Activated CD4-positive, alpha-beta memory T cell treated with anti-CD3 and anti-CD28 coated beads, Interleukin-2, amount 10 ng/mL, durations not matched to agents 7 days and 5 days (primary cell): ENCODE data around the gene HEXB. TPM values are rescaled to one million over a fixed set of nuclear protein-coding genes. Genes with fewer than 3 reads are reported as not detected.
A peak's percentile ranks its signal among the peaks of the same experiment; 100 is the strongest.
"Not testable (repeated sequence)": the region's sequence is repeated elsewhere in the genome, so short reads cannot be mapped to it uniquely, and the experiment has no call there.

Source experiments
- CTCF ChIA-PET: fragments of 350-600 bp; sonication (Branson Sonifier 250); formaldehyde crosslinking; loops from one replicate; lab custom pipeline; 2021; ENCODE audit warnings: antibody characterized with exemption, inconsistent platforms; lab: Charles Lee
- POLR2A ChIA-PET: fragments of 350-600 bp; sonication (Branson Sonifier 250); formaldehyde crosslinking; loops from one replicate; lab custom pipeline; 2021; ENCODE audit warnings: antibody characterized with exemption; lab: Charles Lee
- DNase-seq: peaks from one replicate; pipeline ENCODE4 v3.0.0-alpha.2; 2020
- H3K27ac Mint-ChIP-seq: one replicate; pipeline ENCODE4 v1.8.0; 2021; ENCODE audit warnings: mild to moderate bottlenecking, mixed read lengths
- H3K27me3 Mint-ChIP-seq: one replicate; pipeline ENCODE4 v1.8.0; 2021; ENCODE audit warnings: mixed read lengths
- H3K36me3 Mint-ChIP-seq: one replicate; pipeline ENCODE4 v1.8.0; 2021; ENCODE audit warnings: low read depth, mixed read lengths
- H3K4me1 Mint-ChIP-seq: one replicate; pipeline ENCODE4 v1.8.0; 2021; ENCODE audit warnings: mixed read lengths
- H3K4me3 Mint-ChIP-seq: one replicate; pipeline ENCODE4 v1.8.0; 2021; ENCODE audit warnings: mild to moderate bottlenecking, mixed read lengths
- H3K9me3 Mint-ChIP-seq: one replicate; pipeline ENCODE4 v1.8.0; 2021; ENCODE audit warnings: mixed read lengths
- total RNA-seq, 2 experiments: library from RNA; stranded (reverse); gene quantifications; one replicate each; pipeline ENCODE4 v1.2.3, GENCODE V29; 2021

HEXB gene
- total RNA-seq, 2 experiments from 2014 or later: 86.7 to 87.6 TPM

DNA sequence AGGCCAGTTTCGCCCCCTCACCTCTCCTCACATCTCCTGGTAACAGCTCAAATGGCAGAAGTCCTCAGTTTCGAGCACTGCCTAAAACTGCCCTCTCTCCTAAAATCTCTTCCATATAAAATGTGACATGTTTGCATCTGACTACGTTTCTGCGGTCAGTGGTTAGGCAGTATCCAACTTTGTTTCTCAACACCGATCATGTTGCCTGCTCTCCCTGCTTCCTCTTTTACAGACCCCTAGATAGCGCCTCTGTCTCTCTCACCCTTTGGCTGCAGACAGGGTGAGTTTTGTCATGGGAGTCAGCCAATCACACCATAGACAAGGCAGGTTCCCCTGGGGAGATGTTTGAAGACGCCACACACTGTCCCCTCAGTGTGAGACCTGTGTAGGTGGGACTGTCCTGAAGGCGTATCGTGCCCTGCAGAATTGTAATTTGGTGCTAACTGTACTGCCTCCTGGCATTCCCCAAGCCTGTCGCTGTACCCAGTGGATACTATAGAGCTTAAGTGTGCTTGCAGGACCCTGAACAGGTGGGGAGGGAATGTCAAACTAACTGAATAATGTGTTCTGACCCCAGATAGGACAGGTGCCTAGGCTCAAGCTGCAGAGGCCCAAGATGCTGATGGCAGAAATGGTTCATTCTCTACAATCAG, 1.1 kb downstream of the HEXB start:
- Mint-ChIP-seq H3K4me3 (peak overlapping the region; percentile 79), H3K27ac (peak overlapping the region; percentile 40), H3K9me3 (no peaks in the 10 kb centered on the region), H3K4me1 (peaks cover 26% of the 10 kb centered on the region), H3K27me3 (peaks cover 8% of the 10 kb centered on the region), H3K36me3 (peaks cover 22% of the 10 kb centered on the region)
- DNase-seq: no peak
- ChIA-PET POLR2A (interaction anchor here (0.9 to 1.7 kb wide), 4 partner anchors 45 to 78 kb away, joined by 3 to 7 read pairs (median 4); no protein-coding TSS in a partner anchor), CTCF (interaction anchor here (0.6 to 1.1 kb wide), 2 partner anchors 46 to 784 kb away, joined by 3 read pairs; partner anchors contain the start of gene ENC1)

DNA sequence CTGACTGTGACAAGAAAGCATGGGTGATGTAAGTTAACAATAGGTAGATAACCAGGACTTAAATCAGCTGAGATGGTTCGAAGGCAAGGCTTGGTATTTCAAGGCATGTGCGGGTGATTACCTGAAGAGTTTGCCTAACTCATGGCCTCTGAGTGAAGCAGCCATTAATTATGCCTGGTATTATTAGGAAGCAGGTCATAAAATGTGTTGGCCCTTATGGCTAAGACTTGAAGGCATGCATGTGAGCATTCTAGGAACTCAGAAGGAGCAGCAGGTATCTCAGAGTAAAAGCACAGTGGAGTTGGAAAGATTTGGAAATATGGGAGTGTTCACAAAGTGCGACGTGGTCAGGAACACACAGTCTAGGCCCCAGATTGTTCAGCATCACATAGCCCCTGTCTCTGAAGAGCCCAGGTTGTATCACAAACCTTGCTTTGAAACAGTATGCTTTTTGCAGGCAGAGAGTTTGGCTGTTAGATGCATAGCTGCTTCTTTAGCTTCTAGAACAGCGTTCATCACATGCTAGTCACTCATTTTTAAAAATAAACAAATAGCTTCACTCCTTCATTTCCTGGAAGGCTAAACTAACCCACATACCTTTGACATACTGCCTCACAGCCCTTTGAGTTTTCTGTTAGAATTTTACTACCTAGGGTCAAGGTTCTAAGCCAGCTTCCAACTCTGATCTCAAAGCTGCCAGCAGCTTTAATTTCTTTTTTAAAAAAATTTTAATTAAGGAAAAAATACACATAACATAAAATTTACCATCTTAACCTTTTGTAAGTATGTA, 2.1 kb downstream of the HEXB start:
- Mint-ChIP-seq H3K4me1 (peaks cover 26% of the 10 kb centered on the region), H3K9me3 (no peaks in the 10 kb centered on the region), H3K27ac (no peak overlapping the region), H3K36me3 (peaks cover 26% of the 10 kb centered on the region), H3K27me3 (peaks cover 4% of the 10 kb centered on the region), H3K4me3 (peak overlapping the region; percentile 79)
- CTCF ChIA-PET: interaction anchor here (1.1 kb wide), 1 partner anchor 79 kb away, joined by 3 read pairs; no protein-coding TSS in a partner anchor
- no peak for DNase-seq
- POLR2A ChIA-PET: interaction anchor here (1.5 kb wide), 1 partner anchor 46 kb away, joined by 3 read pairs; no protein-coding TSS in a partner anchor

DNA sequence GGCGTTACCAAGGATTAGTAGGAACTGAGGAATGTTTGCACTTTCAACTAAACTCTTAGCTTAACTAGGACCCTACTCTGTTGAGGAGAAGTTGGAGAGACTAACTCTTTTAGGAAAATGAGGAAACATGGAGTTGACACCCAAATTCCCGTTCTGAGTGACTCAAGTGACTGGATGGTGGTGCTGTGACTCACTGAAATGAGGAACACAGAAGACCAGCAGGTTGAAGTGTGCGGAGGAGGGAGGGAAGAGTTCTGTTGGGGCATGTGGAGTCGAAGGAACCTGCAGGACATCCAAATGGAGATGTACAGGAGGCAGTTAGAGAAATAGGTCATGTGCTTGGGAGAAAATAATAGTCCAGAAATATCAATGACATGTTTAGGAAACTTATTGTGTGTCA, 8.2 kb downstream of the HEXB start:
- ChIA-PET CTCF (no interaction called here), POLR2A (no interaction called here)
- Mint-ChIP-seq H3K27ac (no peak overlapping the region), H3K36me3 (peaks cover 38% of the 10 kb centered on the region), H3K4me3 (no peak overlapping the region), H3K4me1 (peaks cover 3% of the 10 kb centered on the region), H3K27me3 (no peaks in the 10 kb centered on the region), H3K9me3 (no peaks in the 10 kb centered on the region)
- no peak for DNase-seq

DNA sequence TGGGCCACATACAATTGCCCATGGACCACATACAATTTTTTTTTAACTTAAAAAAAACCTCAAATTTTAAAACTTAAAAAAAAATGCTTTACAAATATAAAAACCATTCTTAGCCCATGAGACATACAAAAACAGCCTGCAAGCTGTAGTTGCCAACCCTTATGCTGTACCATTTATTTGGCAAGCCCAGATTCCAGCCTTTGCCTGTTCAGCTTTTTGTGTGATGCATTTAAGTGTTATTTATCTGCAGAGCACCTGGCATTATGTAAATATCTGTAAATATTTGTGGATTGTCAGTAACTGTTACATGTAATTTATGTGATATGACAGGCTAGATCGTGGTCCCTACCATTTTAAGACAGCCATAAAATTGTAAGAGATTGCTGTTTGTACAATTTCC, 32.6 kb downstream of the HEXB start:
- no peaks in the 10 kb centered on the region for H3K9me3 Mint-ChIP-seq
- no peak overlapping the region for H3K27ac Mint-ChIP-seq
- no peaks in the 10 kb centered on the region for H3K27me3 Mint-ChIP-seq
- POLR2A ChIA-PET: no interaction called here
- CTCF ChIA-PET: no interaction called here
- H3K4me3 Mint-ChIP-seq: no peak overlapping the region
- DNase-seq: no peak
- peaks cover 1% of the 10 kb centered on the region for H3K4me1 Mint-ChIP-seq
- peaks cover 59% of the 10 kb centered on the region for H3K36me3 Mint-ChIP-seq

DNA sequence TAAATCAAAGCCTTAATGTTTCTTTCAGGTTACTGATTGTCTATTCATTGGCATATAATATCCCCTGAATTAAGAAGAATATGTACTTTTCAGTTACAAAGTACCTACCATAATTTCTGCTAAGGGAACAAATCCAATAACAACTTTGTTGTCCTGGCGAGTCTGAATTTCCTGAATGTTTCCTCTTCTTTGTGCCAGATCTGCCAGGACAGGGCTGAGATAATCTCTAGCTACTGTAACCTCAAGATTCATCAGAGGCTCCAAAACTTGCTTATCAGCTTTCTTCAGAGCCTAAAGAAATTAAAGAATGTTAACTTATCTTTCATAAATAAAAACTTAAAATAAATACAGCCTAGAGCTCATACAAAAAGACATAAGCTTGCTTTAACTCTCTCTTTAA, 37.2 kb downstream of the HEXB start:
- no peak for DNase-seq
- CTCF ChIA-PET: no interaction called here
- H3K4me3 Mint-ChIP-seq: no peak overlapping the region
- POLR2A ChIA-PET: no interaction called here
- H3K36me3 Mint-ChIP-seq: peaks cover 60% of the 10 kb centered on the region
- H3K4me1 Mint-ChIP-seq: no peaks in the 10 kb centered on the region
- H3K9me3 Mint-ChIP-seq: no peaks in the 10 kb centered on the region
- H3K27me3 Mint-ChIP-seq: no peaks in the 10 kb centered on the region
- no peak overlapping the region for H3K27ac Mint-ChIP-seq

DNA sequence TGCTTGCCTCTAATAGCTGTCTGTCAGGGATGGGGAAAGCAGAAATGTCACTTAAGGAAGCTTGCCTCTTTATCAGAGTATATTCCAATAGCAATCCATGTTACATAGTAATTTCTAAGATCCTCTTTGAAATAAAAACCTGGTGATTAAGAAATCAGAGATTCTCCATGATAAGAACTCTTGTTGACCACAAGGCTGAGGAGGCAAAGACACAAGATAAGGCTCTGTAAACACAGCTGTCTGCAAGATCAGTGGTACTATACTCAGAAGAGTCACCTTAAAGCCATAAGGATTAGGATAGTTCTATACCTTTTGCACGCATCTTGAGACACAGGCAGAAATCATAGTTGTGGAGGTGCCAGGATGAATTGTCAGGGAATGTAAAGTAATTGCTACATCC, 40.3 kb downstream of the HEXB start:
- no peaks in the 10 kb centered on the region for H3K4me1 Mint-ChIP-seq
- H3K9me3 Mint-ChIP-seq: no peaks in the 10 kb centered on the region
- no peak for DNase-seq
- H3K27me3 Mint-ChIP-seq: no peaks in the 10 kb centered on the region
- H3K4me3 Mint-ChIP-seq: no peak overlapping the region
- ChIA-PET POLR2A (no interaction called here), CTCF (no interaction called here)
- peaks cover 50% of the 10 kb centered on the region for H3K36me3 Mint-ChIP-seq
- H3K27ac Mint-ChIP-seq: no peak overlapping the region

DNA sequence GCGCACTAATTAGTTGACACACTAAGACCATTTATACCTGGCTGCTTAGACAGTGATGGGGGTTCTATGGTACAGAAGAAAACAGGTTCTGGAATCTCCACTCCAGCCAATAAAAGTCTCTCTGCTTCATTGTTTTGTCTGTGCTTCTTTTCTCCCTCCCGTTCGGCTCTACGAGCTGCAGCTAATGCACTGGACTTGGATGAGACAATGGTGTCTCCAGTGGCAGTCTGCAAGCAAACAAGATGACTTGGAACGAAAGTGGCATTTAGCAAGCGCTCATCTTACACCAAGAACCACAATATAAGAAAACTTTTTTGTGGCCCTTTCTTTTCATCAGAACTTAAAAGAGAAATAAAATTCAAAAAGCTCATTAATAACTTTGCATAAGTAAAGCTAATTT, 51.7 kb downstream of the HEXB start:
- Mint-ChIP-seq H3K27ac (no peak overlapping the region), H3K27me3 (no peaks in the 10 kb centered on the region), H3K36me3 (peaks cover 42% of the 10 kb centered on the region), H3K4me3 (no peak overlapping the region), H3K9me3 (no peaks in the 10 kb centered on the region), H3K4me1 (no peaks in the 10 kb centered on the region)
- ChIA-PET POLR2A (no interaction called here), CTCF (no interaction called here)
- DNase-seq: no peak

DNA sequence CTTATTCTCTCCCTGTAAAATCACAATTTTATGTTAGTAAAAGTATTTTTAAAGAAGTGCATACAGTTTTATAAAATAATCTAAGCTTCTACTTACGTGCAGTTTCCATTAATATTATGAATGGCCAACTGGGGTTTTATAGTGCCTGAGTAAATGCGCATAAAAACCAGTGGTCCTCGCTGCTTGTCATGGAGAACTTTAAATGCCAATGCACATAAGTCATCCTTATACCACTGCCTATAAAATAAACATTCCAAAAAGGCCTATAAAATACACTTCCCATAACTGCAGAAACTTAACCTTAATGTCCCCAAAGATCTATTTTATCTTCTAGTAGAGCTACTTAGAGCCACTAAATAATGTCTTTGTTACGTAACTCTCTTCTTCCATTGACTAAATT, 53.4 kb downstream of the HEXB start:
- CTCF ChIA-PET: interaction anchor here (0.6 kb wide), 1 partner anchor 14 kb away, joined by 3 read pairs; no protein-coding TSS in a partner anchor
- DNase-seq: no peak
- no peak overlapping the region for H3K27ac Mint-ChIP-seq
- H3K4me3 Mint-ChIP-seq: no peak overlapping the region
- no peaks in the 10 kb centered on the region for H3K4me1 Mint-ChIP-seq
- H3K27me3 Mint-ChIP-seq: no peaks in the 10 kb centered on the region
- no peaks in the 10 kb centered on the region for H3K9me3 Mint-ChIP-seq
- POLR2A ChIA-PET: interaction anchor here (1.5 to 1.8 kb wide), 2 partner anchors 12 to 53 kb away, joined by 3 to 7 read pairs; partner anchors contain the start of gene HEXB
- peaks cover 40% of the 10 kb centered on the region for H3K36me3 Mint-ChIP-seq

DNA sequence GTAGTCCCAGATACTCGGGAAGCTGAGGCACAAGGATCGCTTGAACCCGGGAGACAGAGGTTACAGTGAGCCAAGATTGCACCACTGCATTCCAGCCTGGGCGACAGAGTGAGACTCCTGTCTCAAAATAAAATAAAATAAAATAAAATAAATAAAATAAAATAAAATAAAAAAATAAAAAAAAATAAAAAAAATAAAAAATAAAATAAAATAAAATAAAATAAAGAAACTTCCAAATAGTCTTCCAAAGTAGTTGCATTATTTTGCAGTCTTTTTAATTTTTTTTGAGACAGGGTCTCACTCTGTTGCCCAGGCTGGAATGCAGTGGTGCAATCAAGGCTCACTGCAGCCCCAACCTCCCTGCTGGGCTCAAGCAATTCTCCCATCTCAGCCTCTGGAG, 63.7 kb downstream of the HEXB start:
- CTCF ChIA-PET, H3K27me3 Mint-ChIP-seq, H3K9me3 Mint-ChIP-seq, H3K27ac Mint-ChIP-seq, POLR2A ChIA-PET, DNase-seq, H3K4me1 Mint-ChIP-seq, H3K4me3 Mint-ChIP-seq: not testable (repeated sequence)
- peaks cover 52% of the 10 kb centered on the region for H3K36me3 Mint-ChIP-seq

DNA sequence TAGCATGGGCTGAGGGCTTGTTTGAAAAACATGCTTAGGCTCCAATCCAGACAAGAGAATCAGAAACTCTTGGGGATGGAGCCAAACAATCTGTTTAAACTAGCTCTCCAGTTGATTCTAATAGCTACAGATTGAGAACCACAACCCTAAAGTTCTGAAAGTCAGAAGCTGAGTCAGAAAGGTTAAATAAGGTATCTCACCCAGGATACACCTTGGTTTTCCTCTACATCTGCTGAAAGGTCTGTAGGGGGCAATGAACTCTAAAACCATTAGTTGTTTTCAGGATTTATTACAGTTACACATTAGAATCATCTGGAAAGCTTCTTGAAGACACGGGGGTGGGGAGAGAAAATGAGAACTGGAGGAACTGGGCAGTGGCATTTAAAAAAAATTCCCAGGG, 76.2 kb downstream of the HEXB start:
- H3K9me3 Mint-ChIP-seq: peaks cover 5% of the 10 kb centered on the region
- H3K27me3 Mint-ChIP-seq: no peaks in the 10 kb centered on the region
- no peak overlapping the region for H3K4me3 Mint-ChIP-seq
- ChIA-PET POLR2A (no interaction called here), CTCF (no interaction called here)
- H3K36me3 Mint-ChIP-seq: peaks cover 35% of the 10 kb centered on the region
- peaks cover 31% of the 10 kb centered on the region for H3K4me1 Mint-ChIP-seq
- no peak for DNase-seq
- no peak overlapping the region for H3K27ac Mint-ChIP-seq

DNA sequence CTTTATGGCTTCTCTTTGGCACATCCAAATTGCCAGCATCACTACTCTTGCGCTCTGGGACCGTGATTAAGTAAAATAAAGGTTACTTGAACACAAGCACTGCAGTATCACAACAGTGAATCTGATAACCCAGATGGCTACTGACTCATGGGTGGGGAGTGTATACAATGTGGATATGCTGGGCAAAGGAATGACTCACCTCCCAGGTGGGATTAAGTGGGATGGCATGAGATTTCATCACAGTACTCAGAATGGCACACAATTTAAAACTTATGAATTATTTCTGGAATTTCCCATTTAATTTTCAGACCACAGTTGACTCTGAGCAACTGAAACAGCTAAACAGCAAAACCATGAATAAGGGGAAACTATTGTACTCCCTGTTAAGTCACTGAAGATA, 77.6 kb downstream of the HEXB start:
- peaks cover 38% of the 10 kb centered on the region for H3K36me3 Mint-ChIP-seq
- no peak overlapping the region for H3K27ac Mint-ChIP-seq
- H3K4me3 Mint-ChIP-seq: no peak overlapping the region

DNA sequence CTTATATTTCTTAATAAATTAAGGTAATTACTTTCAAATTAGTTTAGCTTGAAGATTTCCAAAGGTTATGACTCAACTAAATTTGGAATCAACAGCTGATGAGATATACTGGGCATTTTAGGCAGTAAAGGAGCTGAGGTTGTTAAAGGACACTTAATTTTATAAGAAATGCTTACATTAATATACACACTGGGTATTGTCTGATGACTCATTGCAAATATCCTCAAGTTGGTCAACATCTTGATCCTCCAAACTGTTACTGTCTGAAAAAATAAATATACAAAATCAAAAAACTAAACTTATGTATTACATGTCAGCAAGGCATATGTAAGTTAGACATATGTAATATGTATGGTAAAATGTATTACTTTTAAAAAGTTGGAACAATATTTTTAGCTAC, 78.5 kb downstream of the HEXB start:
- Mint-ChIP-seq H3K4me3 (no peak overlapping the region), H3K4me1 (peaks cover 47% of the 10 kb centered on the region), H3K27me3 (no peaks in the 10 kb centered on the region), H3K36me3 (peaks cover 32% of the 10 kb centered on the region), H3K9me3 (no peaks in the 10 kb centered on the region), H3K27ac (no peak overlapping the region)
- no peak for DNase-seq
- CTCF ChIA-PET: interaction anchor here (1.4 kb wide), 2 partner anchors 10 to 155 kb away, joined by 3 read pairs; no protein-coding TSS in a partner anchor
- POLR2A ChIA-PET: interaction anchor here (1.4 kb wide), 2 partner anchors 8 to 78 kb away, joined by 3 to 4 read pairs; partner anchors contain the start of gene HEXB

More for the DNA sequence above, 77.6 kb downstream of the HEXB start:
- Mint-ChIP-seq H3K9me3 (no peaks in the 10 kb centered on the region), H3K27me3 (no peaks in the 10 kb centered on the region), H3K4me1 (peaks cover 41% of the 10 kb centered on the region)
- POLR2A ChIA-PET: interaction anchor here (1.4 kb wide), 1 partner anchor 9 kb away, joined by 3 read pairs; no protein-coding TSS in a partner anchor
- CTCF ChIA-PET: interaction anchor here (1.4 kb wide), 1 partner anchor 156 kb away, joined by 3 read pairs; no protein-coding TSS in a partner anchor
- DNase-seq: no peak

DNA sequence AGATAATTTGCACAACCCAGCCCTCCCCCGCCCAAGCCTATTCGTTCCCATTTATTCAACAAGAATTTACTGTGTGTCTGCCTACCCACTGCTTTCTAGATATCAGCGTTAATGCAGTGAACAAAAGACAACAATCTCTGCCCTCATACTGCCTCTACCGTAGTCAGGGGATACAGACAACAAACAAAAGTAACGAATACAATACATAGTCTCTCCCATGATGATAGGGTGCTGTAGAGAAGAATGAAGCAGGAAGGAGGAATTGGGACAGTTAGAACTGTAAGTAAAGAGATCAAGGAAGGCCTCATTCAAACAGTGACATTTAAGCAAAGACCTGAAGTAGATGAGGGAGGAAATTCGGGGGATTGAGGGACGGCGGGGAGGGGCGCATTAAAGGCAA, 80.2 kb downstream of the HEXB start:
- H3K4me1 Mint-ChIP-seq: peaks cover 51% of the 10 kb centered on the region
- peak overlapping the region; percentile 16 for H3K27ac Mint-ChIP-seq
- no peaks in the 10 kb centered on the region for H3K9me3 Mint-ChIP-seq
- peak overlapping the region; percentile 58 for H3K4me3 Mint-ChIP-seq
- peaks cover 36% of the 10 kb centered on the region for H3K36me3 Mint-ChIP-seq
- DNase-seq: no peak
- ChIA-PET CTCF (interaction anchor here (0.7 kb wide), 1 partner anchor 501 kb away, joined by 3 read pairs; no protein-coding TSS in a partner anchor), POLR2A (no interaction called here)
- H3K27me3 Mint-ChIP-seq: no peaks in the 10 kb centered on the region
